Measurements from ENCODE around the gene CIPC.

The CIPC gene

DNA sequence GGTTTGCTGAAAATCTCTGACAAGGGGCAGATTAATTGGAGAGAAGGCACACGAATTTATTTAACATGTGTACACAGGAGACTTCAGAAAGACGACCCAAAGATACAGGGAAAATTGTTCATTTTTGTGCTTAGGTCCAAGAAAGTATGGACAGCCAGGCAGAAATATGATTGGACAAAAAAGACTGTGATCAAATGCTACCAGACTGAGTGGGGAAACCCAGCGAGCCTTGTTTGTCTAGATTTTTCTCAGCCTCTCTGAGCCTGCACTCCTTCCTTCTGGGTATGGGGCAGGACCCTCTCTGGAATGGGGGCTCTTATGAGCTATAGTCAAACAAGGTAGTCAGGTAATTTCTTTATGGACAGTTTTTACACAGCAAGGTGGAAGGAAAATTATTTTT lies 10.4 kb upstream of the CIPC start:
- peaks cover 9 to 10% of the 10 kb centered on the region in 2 donors for H3K9me3 ChIP-seq (ENCODE audit: control insufficient read depth in 2 of 2, low read length in 2 of 2)
- peak overlapping the region; percentile 69 to 82 for H3K27ac ChIP-seq (ENCODE audit: low read depth in 2 of 2, low read length in 2 of 2)
- H3K36me3 ChIP-seq (ENCODE audit: control insufficient read depth in 2 of 2, insufficient read depth in 2 of 2, low read length in 2 of 2), result no peaks in the 10 kb centered on the region
- H3K4me1 ChIP-seq (ENCODE audit: control insufficient read depth in 2 of 2, insufficient read depth in 2 of 2, low read length in 2 of 2), result peaks cover 12 to 13% of the 10 kb centered on the region in 2 donors
- H3K9ac ChIP-seq (ENCODE audit: low read depth in 1 of 2, low read length in 2 of 2), result peak overlapping the region; percentile 42 to 52
- H3K4me3 ChIP-seq (ENCODE audit: low read length in 2 of 2), result no peak overlapping the region
- no peaks in the 10 kb centered on the region for H3K27me3 ChIP-seq (ENCODE audit: control insufficient read depth in 2 of 2, insufficient read depth in 2 of 2, low read length in 2 of 2)

DNA sequence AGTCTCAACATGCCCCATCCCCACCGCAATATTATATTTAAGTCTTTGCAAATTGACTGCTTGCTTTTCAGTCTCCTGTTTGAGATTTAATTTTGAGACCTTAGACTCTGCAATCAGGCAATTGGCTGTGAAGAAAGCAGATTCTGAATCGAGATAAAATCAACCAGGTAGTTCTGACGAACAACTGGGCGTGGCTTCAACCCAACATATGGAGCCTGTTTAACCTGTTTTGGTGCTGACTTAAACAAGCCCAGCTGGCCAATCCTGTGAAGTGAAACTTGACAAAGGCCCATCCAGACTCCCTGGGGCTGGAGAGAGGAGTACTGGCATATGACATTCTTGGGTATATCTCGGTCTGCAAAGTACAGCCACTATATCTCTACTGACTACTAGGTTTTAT lies 9.8 kb upstream of the CIPC start:
- H3K4me3 ChIP-seq (ENCODE audit: low read length in 2 of 2), result no peak overlapping the region
- H3K27ac ChIP-seq (ENCODE audit: low read depth in 2 of 2, low read length in 2 of 2), result peak overlapping the region; percentile 69 to 89
- peak overlapping the region in 1 of 2 donors; percentile 42 for H3K9ac ChIP-seq (ENCODE audit: low read depth in 1 of 2, low read length in 2 of 2)
- H3K9me3 ChIP-seq (ENCODE audit: control insufficient read depth in 2 of 2, low read length in 2 of 2), result peaks cover 9 to 10% of the 10 kb centered on the region in 2 donors
- no peaks in the 10 kb centered on the region for H3K36me3 ChIP-seq (ENCODE audit: control insufficient read depth in 2 of 2, insufficient read depth in 2 of 2, low read length in 2 of 2)
- H3K27me3 ChIP-seq (ENCODE audit: control insufficient read depth in 2 of 2, insufficient read depth in 2 of 2, low read length in 2 of 2), result no peaks in the 10 kb centered on the region
- H3K4me1 ChIP-seq (ENCODE audit: control insufficient read depth in 2 of 2, insufficient read depth in 2 of 2, low read length in 2 of 2), result peaks cover 12 to 13% of the 10 kb centered on the region in 2 donors

DNA sequence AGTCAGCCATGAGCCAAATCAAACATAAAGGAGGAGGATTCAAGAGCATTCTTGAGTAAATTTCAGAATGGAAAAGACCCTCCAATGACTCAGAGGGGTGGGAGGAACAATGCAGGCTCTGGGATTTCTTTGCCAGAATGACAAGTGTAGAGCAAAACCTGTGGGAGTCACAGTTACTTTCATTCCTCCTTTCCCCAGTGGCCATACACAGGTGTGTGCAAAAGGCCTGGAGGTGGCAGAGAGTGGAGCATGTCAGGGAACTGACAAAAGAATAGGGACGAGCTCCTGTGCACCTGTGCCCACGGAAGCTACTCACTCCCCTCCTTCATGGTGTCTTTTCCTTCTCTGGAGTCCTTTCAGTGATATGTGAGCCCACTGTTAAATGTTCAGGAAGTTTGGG lies 9.4 kb upstream of the CIPC start:
- no peaks in the 10 kb centered on the region for H3K36me3 ChIP-seq (ENCODE audit: control insufficient read depth in 2 of 2, insufficient read depth in 2 of 2, low read length in 2 of 2)
- H3K9ac ChIP-seq (ENCODE audit: low read depth in 1 of 2, low read length in 2 of 2), result peak overlapping the region in 1 of 2 donors; percentile 37
- no peak overlapping the region for H3K4me3 ChIP-seq (ENCODE audit: low read length in 2 of 2)
- H3K9me3 ChIP-seq (ENCODE audit: control insufficient read depth in 2 of 2, low read length in 2 of 2), result peaks cover 9 to 10% of the 10 kb centered on the region in 2 donors
- H3K27me3 ChIP-seq (ENCODE audit: control insufficient read depth in 2 of 2, insufficient read depth in 2 of 2, low read length in 2 of 2), result no peaks in the 10 kb centered on the region
- peak overlapping the region; percentile 69 to 89 for H3K27ac ChIP-seq (ENCODE audit: low read depth in 2 of 2, low read length in 2 of 2)
- peaks cover 12 to 13% of the 10 kb centered on the region in 2 donors for H3K4me1 ChIP-seq (ENCODE audit: control insufficient read depth in 2 of 2, insufficient read depth in 2 of 2, low read length in 2 of 2)

DNA sequence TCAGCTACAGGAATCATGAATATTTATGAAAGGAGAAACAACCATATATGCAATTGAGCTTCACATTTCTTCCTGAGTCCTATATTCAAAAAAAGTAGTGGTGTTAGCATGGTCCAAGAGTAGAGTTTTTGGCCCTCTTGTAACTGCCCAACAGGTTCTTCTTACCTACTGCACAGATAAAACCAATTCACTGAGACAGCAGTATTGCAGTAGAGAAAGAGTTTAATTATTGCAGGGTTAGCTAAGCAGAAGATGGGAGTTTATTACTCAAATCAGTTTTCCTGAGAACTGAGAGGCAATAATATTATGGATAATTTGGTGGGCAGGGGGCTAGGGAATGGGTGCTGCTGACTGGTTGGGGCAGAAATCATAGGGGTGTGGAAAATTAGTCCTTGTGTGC lies 6.5 kb upstream of the CIPC start:
- no peaks in the 10 kb centered on the region for H3K27me3 ChIP-seq (ENCODE audit: control insufficient read depth in 2 of 2, insufficient read depth in 2 of 2, low read length in 2 of 2)
- no peak overlapping the region for H3K4me3 ChIP-seq (ENCODE audit: low read length in 2 of 2)
- H3K27ac ChIP-seq (ENCODE audit: low read depth in 2 of 2, low read length in 2 of 2), result no peak overlapping the region
- H3K4me1 ChIP-seq (ENCODE audit: control insufficient read depth in 2 of 2, insufficient read depth in 2 of 2, low read length in 2 of 2), result peaks cover 20 to 21% of the 10 kb centered on the region in 2 donors
- no peaks in the 10 kb centered on the region for H3K36me3 ChIP-seq (ENCODE audit: control insufficient read depth in 2 of 2, insufficient read depth in 2 of 2, low read length in 2 of 2)
- no peak overlapping the region for H3K9ac ChIP-seq (ENCODE audit: low read depth in 1 of 2, low read length in 2 of 2)
- H3K9me3 ChIP-seq (ENCODE audit: control insufficient read depth in 2 of 2, low read length in 2 of 2), result peaks cover 9 to 10% of the 10 kb centered on the region in 2 donors

DNA sequence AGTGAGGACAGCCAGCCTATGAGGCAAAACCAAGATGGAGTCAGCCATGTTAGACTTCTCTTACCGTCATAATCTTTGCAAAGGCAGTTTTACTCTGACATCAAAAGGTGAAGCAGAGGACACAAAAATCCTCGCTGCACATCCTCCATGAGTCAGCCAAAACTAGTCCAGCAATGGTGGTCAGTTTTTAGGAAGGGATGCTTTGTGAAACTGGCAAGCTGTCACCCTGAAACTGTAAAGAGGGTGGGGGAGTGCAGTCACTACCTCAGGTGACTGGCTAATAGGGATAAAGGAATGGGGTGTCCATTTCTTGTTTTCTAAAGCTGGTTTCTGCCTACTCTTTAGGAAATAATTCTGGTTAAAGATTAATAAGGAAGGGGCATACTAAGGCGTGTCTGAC lies 5.4 kb upstream of the CIPC start:
- Histone ChIP-seq H3K27me3 (ENCODE audit: control insufficient read depth in 2 of 2, insufficient read depth in 2 of 2, low read length in 2 of 2) (no peaks in the 10 kb centered on the region), H3K9ac (ENCODE audit: low read depth in 1 of 2, low read length in 2 of 2) (no peak overlapping the region), H3K36me3 (ENCODE audit: control insufficient read depth in 2 of 2, insufficient read depth in 2 of 2, low read length in 2 of 2) (no peaks in the 10 kb centered on the region), H3K9me3 (ENCODE audit: control insufficient read depth in 2 of 2, low read length in 2 of 2) (peaks cover 9 to 10% of the 10 kb centered on the region in 2 donors), H3K4me3 (ENCODE audit: low read length in 2 of 2) (no peak overlapping the region), H3K4me1 (ENCODE audit: control insufficient read depth in 2 of 2, insufficient read depth in 2 of 2, low read length in 2 of 2) (peaks cover 27% of the 10 kb centered on the region in 2 donors), H3K27ac (ENCODE audit: low read depth in 2 of 2, low read length in 2 of 2) (no peak overlapping the region)

DNA sequence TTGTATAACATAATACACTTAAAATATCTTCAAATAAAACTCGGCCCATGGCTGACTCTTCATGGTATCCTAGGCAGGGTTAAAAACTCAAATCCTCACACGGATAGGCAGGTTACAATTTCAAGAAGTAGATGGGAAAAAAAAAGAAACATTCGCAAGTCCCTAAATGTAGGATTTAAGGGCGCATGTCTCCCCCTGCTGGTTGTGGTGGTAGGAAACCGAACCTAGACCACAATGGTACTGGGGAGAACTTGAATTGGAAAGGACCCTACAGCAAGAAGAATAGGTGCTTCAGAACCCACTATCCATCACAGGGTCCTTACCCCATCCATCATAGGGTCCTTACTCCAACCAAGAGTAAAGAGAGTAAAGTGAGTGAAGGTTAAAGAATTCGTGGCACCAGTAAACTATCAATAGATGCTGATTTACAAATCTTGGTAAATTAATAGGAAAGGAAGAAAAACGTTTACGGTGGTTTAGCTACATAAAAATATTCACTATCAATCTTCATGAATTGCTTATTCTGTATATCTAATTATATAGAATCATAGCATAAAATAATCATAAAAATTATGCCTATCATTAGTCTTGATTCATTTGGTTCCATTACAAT lies 3.3 kb upstream of the CIPC start:
- peaks cover 9 to 10% of the 10 kb centered on the region in 2 donors for H3K9me3 ChIP-seq (ENCODE audit: control insufficient read depth in 2 of 2, low read length in 2 of 2)
- no peaks in the 10 kb centered on the region for H3K36me3 ChIP-seq (ENCODE audit: control insufficient read depth in 2 of 2, insufficient read depth in 2 of 2, low read length in 2 of 2)
- peaks cover 25 to 29% of the 10 kb centered on the region in 2 donors for H3K4me1 ChIP-seq (ENCODE audit: control insufficient read depth in 2 of 2, insufficient read depth in 2 of 2, low read length in 2 of 2)
- no peak overlapping the region for H3K9ac ChIP-seq (ENCODE audit: low read depth in 1 of 2, low read length in 2 of 2)
- H3K27ac ChIP-seq (ENCODE audit: low read depth in 2 of 2, low read length in 2 of 2), result no peak overlapping the region
- H3K4me3 ChIP-seq (ENCODE audit: low read length in 2 of 2), result no peak overlapping the region
- no peaks in the 10 kb centered on the region for H3K27me3 ChIP-seq (ENCODE audit: control insufficient read depth in 2 of 2, insufficient read depth in 2 of 2, low read length in 2 of 2)

DNA sequence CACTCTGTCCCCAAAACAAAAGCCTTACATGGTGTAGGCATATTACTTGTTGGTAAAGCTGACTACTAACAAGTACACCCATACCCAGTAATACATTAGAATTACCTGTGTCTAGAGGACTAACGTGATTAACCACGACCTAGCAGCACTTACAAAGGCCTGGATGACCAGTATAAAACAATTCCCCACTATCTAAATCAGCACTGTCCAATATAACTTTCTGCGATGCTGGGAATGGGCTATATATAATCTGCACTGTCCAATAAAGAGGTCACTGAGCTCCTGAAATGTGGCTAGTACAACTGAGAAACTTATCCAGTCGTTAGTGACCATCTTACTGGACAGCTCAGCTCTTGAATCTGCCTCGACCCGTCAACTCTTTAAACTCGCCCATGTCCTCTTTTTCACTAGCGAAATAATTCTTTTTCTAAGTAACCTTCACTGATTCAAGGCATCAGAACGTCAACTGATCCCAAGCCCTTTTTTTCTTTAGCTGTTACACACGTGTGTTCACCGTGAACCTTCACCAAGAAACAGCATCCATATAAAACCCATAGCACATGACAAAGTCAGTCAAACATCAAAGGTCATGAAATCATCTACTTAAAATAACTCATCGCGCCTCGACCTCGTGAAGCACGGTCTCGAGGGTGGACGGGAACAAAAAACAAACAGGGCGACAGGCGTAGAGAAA lies 905 bp upstream of the CIPC start:
- Histone ChIP-seq H3K4me3 (ENCODE audit: low read length in 2 of 2) (peak overlapping the region; percentile 78 to 86), H3K27me3 (ENCODE audit: control insufficient read depth in 2 of 2, insufficient read depth in 2 of 2, low read length in 2 of 2) (no peaks in the 10 kb centered on the region), H3K9me3 (ENCODE audit: control insufficient read depth in 2 of 2, low read length in 2 of 2) (no peaks in the 10 kb centered on the region), H3K36me3 (ENCODE audit: control insufficient read depth in 2 of 2, insufficient read depth in 2 of 2, low read length in 2 of 2) (no peaks in the 10 kb centered on the region), H3K4me1 (ENCODE audit: control insufficient read depth in 2 of 2, insufficient read depth in 2 of 2, low read length in 2 of 2) (peaks cover 34 to 44% of the 10 kb centered on the region in 2 donors), H3K27ac (ENCODE audit: low read depth in 2 of 2, low read length in 2 of 2) (peak overlapping the region; percentile 99), H3K9ac (ENCODE audit: low read depth in 1 of 2, low read length in 2 of 2) (peak overlapping the region; percentile 86 to 90)

DNA sequence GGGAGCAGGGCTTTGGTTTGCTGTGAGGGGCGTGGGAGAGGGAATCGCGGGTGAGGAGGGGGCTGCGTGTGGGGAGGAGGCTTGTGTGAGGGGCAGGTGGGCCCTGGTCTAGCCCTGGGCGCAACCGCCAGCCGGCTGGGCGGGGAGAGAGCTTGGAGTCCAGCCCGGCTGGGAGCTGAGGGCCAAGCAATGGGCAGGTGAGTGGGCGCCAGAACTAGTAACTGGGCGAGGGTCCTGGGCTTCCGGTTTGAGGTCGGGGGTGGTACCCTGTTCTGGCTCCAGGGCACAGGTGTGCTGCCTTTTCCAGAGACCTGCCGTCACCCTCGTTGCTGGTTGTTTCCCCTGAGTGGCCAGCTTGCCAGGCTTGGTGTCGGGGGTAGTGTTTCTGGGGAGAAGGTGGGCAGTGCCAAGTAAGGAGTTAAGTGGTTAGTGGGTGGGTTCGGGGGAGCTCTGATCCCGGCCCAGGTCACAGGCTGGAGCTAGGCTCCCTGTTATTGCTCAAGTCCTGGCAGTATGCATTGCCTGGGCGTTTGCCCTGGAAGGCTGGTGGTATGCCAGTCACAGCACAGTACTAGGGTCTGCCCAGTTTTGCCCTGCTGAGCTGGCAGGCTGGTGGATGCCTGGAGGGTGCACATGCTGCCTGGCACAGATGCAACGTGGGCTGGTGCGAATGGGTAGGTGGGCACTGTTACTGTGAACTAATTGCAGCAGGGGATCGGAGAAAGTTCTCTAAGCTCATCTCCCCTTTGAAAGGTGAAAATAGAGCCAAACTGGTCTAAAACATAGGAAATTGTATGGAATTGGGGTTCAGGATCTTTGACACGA lies 683 bp downstream of the CIPC start:
- Histone ChIP-seq H3K27me3 (ENCODE audit: control insufficient read depth in 2 of 2, insufficient read depth in 2 of 2, low read length in 2 of 2) (no peaks in the 10 kb centered on the region), H3K9ac (ENCODE audit: low read depth in 1 of 2, low read length in 2 of 2) (peak overlapping the region; percentile 96 to 100), H3K4me3 (ENCODE audit: low read length in 2 of 2) (peak overlapping the region; percentile 94 to 98), H3K4me1 (ENCODE audit: control insufficient read depth in 2 of 2, insufficient read depth in 2 of 2, low read length in 2 of 2) (peaks cover 34 to 53% of the 10 kb centered on the region in 2 donors), H3K36me3 (ENCODE audit: control insufficient read depth in 2 of 2, insufficient read depth in 2 of 2, low read length in 2 of 2) (no peaks in the 10 kb centered on the region), H3K27ac (ENCODE audit: low read depth in 2 of 2, low read length in 2 of 2) (peak overlapping the region; percentile 99), H3K9me3 (ENCODE audit: control insufficient read depth in 2 of 2, low read length in 2 of 2) (no peaks in the 10 kb centered on the region)

DNA sequence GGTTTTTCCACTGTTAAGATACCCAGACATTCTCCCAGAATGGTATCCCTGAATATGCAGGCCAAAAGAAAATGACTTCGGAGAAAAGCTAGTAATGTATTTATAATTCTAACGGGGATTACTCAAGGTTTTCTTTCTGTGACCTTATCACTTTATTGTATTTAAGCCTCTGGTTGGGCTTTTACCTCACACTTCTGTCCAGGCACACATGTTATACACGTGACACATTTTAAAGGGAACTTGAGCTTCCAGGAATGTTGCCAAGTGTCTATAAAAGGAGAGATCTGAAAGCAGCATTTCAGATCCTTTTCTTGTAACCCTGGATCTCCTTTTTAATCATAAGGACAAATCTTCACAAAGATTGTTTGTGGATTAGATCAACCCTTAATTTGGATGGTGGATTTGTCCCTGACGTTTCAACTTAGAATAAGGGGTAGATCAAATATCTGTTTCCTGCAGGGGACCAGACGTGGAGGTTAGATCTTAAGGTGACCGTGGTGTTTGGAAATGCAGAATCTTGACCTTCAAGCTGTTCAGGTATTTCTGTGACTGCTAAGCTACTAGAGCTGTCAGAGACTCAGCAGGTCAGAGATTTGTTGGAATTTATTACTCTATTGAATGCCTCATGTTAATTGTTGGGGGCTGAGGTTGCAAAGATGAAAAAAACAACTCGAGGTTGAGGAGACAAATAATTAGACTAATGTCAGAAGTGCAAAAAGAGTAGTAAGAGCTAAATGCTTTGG lies 1.5 kb downstream of the CIPC start:
- no peaks in the 10 kb centered on the region for H3K36me3 ChIP-seq (ENCODE audit: control insufficient read depth in 2 of 2, insufficient read depth in 2 of 2, low read length in 2 of 2)
- H3K4me1 ChIP-seq (ENCODE audit: control insufficient read depth in 2 of 2, insufficient read depth in 2 of 2, low read length in 2 of 2), result peaks cover 37 to 53% of the 10 kb centered on the region in 2 donors
- H3K9me3 ChIP-seq (ENCODE audit: control insufficient read depth in 2 of 2, low read length in 2 of 2), result no peaks in the 10 kb centered on the region
- H3K4me3 ChIP-seq (ENCODE audit: low read length in 2 of 2), result peak overlapping the region; percentile 94 to 98
- peak overlapping the region; percentile 96 to 100 for H3K9ac ChIP-seq (ENCODE audit: low read depth in 1 of 2, low read length in 2 of 2)
- H3K27me3 ChIP-seq (ENCODE audit: control insufficient read depth in 2 of 2, insufficient read depth in 2 of 2, low read length in 2 of 2), result no peaks in the 10 kb centered on the region
- peak overlapping the region; percentile 99 for H3K27ac ChIP-seq (ENCODE audit: low read depth in 2 of 2, low read length in 2 of 2)

All from mucosa of rectum (tissue), 2 donors.